Right atrium auricular region (tissue), 2 donors: Measurements from ENCODE around the gene FKBP1A. TPM values are rescaled to one million over a fixed set of nuclear protein-coding genes. Genes with fewer than 3 reads are reported as not detected.

Experiments
- DNase-seq: peaks from one replicate; pipeline ENCODE4 v3.0.0-alpha.2; 2019; ENCODE audit warnings: low spot score
- H3K27ac ChIP-seq, 2 donors: fragments of 200-600 bp; sonication (generic); 1 replicate in 1 of 2; 2 replicates in 1 of 2; pipeline ENCODE4 v1.5.1; 2016 to 2019
- H3K27me3 ChIP-seq, 2 donors: fragments of 200-600 bp; sonication (generic); one replicate each; pipeline versions ENCODE4 v1.5.1 to v1.6.0; 2017 to 2019
- H3K36me3 ChIP-seq: fragments of 200-600 bp; sonication (generic); one replicate; pipeline ENCODE4 v1.5.1; 2016
- H3K4me1 ChIP-seq, 2 donors: fragments of 200-600 bp; sonication (generic); one replicate each; pipeline versions ENCODE4 v1.5.1 to v1.6.0; 2017 to 2019
- H3K4me3 ChIP-seq, 2 donors: fragments of 200-600 bp; sonication (generic); 1 replicate in 1 of 2; 2 replicates in 1 of 2; pipeline ENCODE4 v1.5.1; 2017 to 2019; ENCODE audit warnings: mild to moderate bottlenecking in 1 of 2, moderate library complexity in 1 of 2
- H3K9me3 ChIP-seq, 2 donors: fragments of 200-600 bp; sonication (generic); one replicate each; pipeline ENCODE4 v1.5.1; 2019
- total RNA-seq, 2 donors: library from RNA; depleted of rRNA; stranded (reverse); fragments of >200 nt; gene quantifications; one replicate each; pipeline ENCODE4 v1.1.0, GENCODE V29; 2016
- TF ChIP-seq, protein P1 (sequence below), 2 donors: fragments of 200-600 bp; sonication (generic); IDR thresholded peaks; one replicate each; pipeline ENCODE4 v1.5.1; 2019; ENCODE audit warnings: antibody characterized with exemption in 2 of 2

FKBP1A gene
- total RNA-seq, 2 donors from 2014 or later = 73.5 to 98.7 TPM

- Histone ChIP-seq H3K4me1 (peaks cover 0 to 18% of the 10 kb centered on the region in 2 donors), H3K27me3 (no peaks in the 10 kb centered on the region), H3K4me3 (no peak overlapping the region), H3K9me3 (no peaks in the 10 kb centered on the region), H3K36me3 (no peaks in the 10 kb centered on the region), H3K27ac (no peak overlapping the region)
- TF ChIP-seq, protein P1, sequence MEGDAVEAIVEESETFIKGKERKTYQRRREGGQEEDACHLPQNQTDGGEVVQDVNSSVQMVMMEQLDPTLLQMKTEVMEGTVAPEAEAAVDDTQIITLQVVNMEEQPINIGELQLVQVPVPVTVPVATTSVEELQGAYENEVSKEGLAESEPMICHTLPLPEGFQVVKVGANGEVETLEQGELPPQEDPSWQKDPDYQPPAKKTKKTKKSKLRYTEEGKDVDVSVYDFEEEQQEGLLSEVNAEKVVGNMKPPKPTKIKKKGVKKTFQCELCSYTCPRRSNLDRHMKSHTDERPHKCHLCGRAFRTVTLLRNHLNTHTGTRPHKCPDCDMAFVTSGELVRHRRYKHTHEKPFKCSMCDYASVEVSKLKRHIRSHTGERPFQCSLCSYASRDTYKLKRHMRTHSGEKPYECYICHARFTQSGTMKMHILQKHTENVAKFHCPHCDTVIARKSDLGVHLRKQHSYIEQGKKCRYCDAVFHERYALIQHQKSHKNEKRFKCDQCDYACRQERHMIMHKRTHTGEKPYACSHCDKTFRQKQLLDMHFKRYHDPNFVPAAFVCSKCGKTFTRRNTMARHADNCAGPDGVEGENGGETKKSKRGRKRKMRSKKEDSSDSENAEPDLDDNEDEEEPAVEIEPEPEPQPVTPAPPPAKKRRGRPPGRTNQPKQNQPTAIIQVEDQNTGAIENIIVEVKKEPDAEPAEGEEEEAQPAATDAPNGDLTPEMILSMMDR (IDR thresholded peaks at IDR 0.05) = no peak
- peak; percentile 38 for DNase-seq
Observed at GRCh38 chr20:1341561-1342265, 51.1 kb downstream of the FKBP1A start.

GRCh38 chr20:1338801-1339200 is 54.1 kb downstream of the FKBP1A start:
- no peaks in the 10 kb centered on the region for H3K27me3 ChIP-seq
- H3K27ac ChIP-seq = no peak overlapping the region
- no peak overlapping the region for H3K4me3 ChIP-seq
- peaks cover 0 to 32% of the 10 kb centered on the region in 2 donors for H3K4me1 ChIP-seq
- H3K9me3 ChIP-seq = no peaks in the 10 kb centered on the region
- no peaks in the 10 kb centered on the region for H3K36me3 ChIP-seq
- TF ChIP-seq, protein P1 (IDR thresholded peaks at IDR 0.05) = no peak
- DNase-seq = peak; percentile 40

GRCh38 chr20:1338096-1338495 is 54.8 kb downstream of the FKBP1A start:
- Histone ChIP-seq H3K9me3 (no peaks in the 10 kb centered on the region), H3K4me3 (no peak overlapping the region), H3K4me1 (peaks cover 0 to 32% of the 10 kb centered on the region in 2 donors), H3K36me3 (no peaks in the 10 kb centered on the region), H3K27me3 (no peaks in the 10 kb centered on the region), H3K27ac (peak overlapping the region in 1 of 2 donors; percentile 63)
- TF ChIP-seq, protein P1 (IDR thresholded peaks at IDR 0.05) = no peak
- peak; percentile 54 for DNase-seq

GRCh38 chr20:1337441-1337840 is 55.4 kb downstream of the FKBP1A start:
- H3K4me3 ChIP-seq = no peak overlapping the region
- TF ChIP-seq, protein P1 (IDR thresholded peaks at IDR 0.05) = no peak
- no peaks in the 10 kb centered on the region for H3K27me3 ChIP-seq
- peak overlapping the region; percentile 57 to 63 for H3K27ac ChIP-seq
- no peaks in the 10 kb centered on the region for H3K9me3 ChIP-seq
- peaks cover 0 to 32% of the 10 kb centered on the region in 2 donors for H3K4me1 ChIP-seq
- no peaks in the 10 kb centered on the region for H3K36me3 ChIP-seq
- no peak for DNase-seq

DNA sequence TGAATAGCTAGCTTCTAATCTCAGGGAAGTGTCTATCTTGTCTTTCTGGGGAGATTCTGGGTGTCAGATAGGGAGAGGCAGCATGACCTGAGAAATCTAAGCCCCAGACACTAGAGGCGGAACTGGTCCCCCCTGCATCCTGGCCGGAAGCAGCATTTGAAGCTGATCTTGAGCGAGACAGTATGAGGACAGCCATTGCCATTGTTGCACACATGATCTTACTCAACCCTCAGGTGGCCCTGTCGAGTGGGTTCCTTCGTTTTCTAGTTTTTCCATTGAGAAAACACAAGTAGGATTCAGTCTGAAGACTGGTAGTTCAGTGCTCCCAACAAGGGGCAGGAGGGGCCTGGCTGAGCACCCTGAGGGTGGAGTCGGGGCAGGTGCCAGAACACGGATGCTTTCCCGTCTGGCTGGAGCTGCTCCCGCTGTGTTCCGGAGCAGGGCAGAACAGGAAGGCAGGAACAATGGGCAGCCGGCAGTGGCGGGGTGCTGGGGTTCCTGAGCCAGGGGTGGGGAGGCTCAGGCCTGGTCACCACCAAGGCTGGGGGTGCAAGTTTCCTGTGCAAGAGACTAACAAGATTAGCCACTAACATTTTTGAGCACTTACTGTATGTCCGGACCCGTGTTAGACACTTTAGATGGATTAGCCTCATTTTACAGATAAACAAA is 56.0 kb downstream of the FKBP1A start:
- Histone ChIP-seq H3K27ac (peak overlapping the region; percentile 57 to 63), H3K27me3 (no peaks in the 10 kb centered on the region), H3K4me3 (no peak overlapping the region), H3K9me3 (no peaks in the 10 kb centered on the region), H3K4me1 (peaks cover 0 to 36% of the 10 kb centered on the region in 2 donors), H3K36me3 (no peaks in the 10 kb centered on the region)
- TF ChIP-seq, protein P1 (IDR thresholded peaks at IDR 0.05) = no peak
- DNase-seq = peak; percentile 84
